H1 (cell line): ENCODE results near the gene CXADR.

Source experiments
- BACH1 ChIP-seq: IDR thresholded peaks from 2 replicates; pipeline ENCODE4 v1.6.1; 2012; ENCODE audit warnings: low read length, improper control_type of control experiment
- BCL11A ChIP-seq, 2 experiments: IDR thresholded peaks; one replicate each; pipeline ENCODE4 v1.6.1; 2011; ENCODE audit warnings: low read depth in 2 of 2, low read length in 2 of 2, mild to moderate bottlenecking in 2 of 2
- BRCA1 ChIP-seq: IDR thresholded peaks from 2 replicates; pipeline ENCODE4 v1.6.1; 2012; ENCODE audit warnings: low read depth, low read length, improper control_type of control experiment
- CEBPB ChIP-seq: IDR thresholded peaks from 2 replicates; pipeline ENCODE4 v1.6.1; 2012; ENCODE audit warnings: low read depth, low read length
- CTCF ChIP-seq, 3 experiments: IDR thresholded peaks; 1 replicate in 2 of 3; 2 replicates in 1 of 3; pipeline versions ENCODE4 v1.5.1 to v1.6.1; 2011; ENCODE audit warnings: low read length in 3 of 3, mild to moderate bottlenecking in 3 of 3, inconsistent platforms in 2 of 3, low read depth in 1 of 3, moderate library complexity in 1 of 3; ENCODE audit not compliant: insufficient read depth in 1 of 3; ENCODE audit errors: control extremely low read depth in 1 of 3
- EZH2 ChIP-seq: fragments of 200-600 bp; sonication (generic); IDR thresholded peaks from 2 replicates; pipeline ENCODE4 v1.7.1; 2012; ENCODE audit warnings: low read depth, mild to moderate bottlenecking, moderate library complexity, low read length, inconsistent platforms; ENCODE audit not compliant: severe bottlenecking
- JUN ChIP-seq: IDR thresholded peaks from 2 replicates; pipeline ENCODE4 v1.6.1; 2011; ENCODE audit warnings: low read depth, mild to moderate bottlenecking, improper control_type of control experiment, low read length
- KDM5A ChIP-seq: fragments of 200-600 bp; IDR thresholded peaks from 2 replicates; pipeline ENCODE4 v1.7.1; 2012; ENCODE audit warnings: mild to moderate bottlenecking, low read length, inconsistent platforms, mixed read lengths
- POLR2A ChIP-seq, 2 experiments: IDR thresholded peaks; 1 replicate in 1 of 2; 2 replicates in 1 of 2; pipeline ENCODE4 v1.6.1; 2011; ENCODE audit warnings: low read depth in 2 of 2, low read length in 2 of 2, mild to moderate bottlenecking in 2 of 2; ENCODE audit errors: control extremely low read depth in 1 of 2
- POLR2AphosphoS5 ChIP-seq: IDR thresholded peaks from 2 replicates; pipeline ENCODE4 v1.6.1; 2011; ENCODE audit warnings: low read depth, low read length
- RBBP5 ChIP-seq: IDR thresholded peaks from 2 replicates; pipeline ENCODE4 v1.7.1; 2012; ENCODE audit warnings: low read depth, mild to moderate bottlenecking, inconsistent platforms, low read length, moderate library complexity, borderline replicate concordance
- SIN3A ChIP-seq, 2 experiments: IDR thresholded peaks in 1 of 2; conservative IDR thresholded peaks in 1 of 2; 2 replicates each; pipeline ENCODE4 v1.6.1; 2011 to 2012; ENCODE audit warnings: low read length in 2 of 2, improper control_type of control experiment in 1 of 2, low read depth in 1 of 2, mild to moderate bottlenecking in 1 of 2
- TCF12 ChIP-seq: IDR thresholded peaks from 2 replicates; pipeline ENCODE4 v1.6.1; 2011; ENCODE audit warnings: low read depth, mild to moderate bottlenecking, low read length
- YY1 ChIP-seq: IDR thresholded peaks from 2 replicates; pipeline ENCODE4 v1.6.1; 2011; ENCODE audit warnings: low read depth, mild to moderate bottlenecking, low read length

GRCh38 chr21:17524635-17525034, 11.8 kb downstream of the CXADR start:
- TF ChIP-seq YY1 (no peak), CTCF (IDR thresholded peaks at IDR 0.05; ENCODE audit: control extremely low read depth in 1 of 3, insufficient read depth in 1 of 3, low read depth in 1 of 3, low read length in 3 of 3) (no peak), CEBPB (no peak), SIN3A (conservative IDR thresholded peaks at IDR 0.05 in 1 of 2, IDR thresholded peaks at IDR 0.05 in 1 of 2; ENCODE audit: low read depth in 1 of 2, low read length in 2 of 2) (no peak), POLR2A (IDR thresholded peaks at IDR 0.05; ENCODE audit: control extremely low read depth in 1 of 2, low read depth in 2 of 2, low read length in 2 of 2) (no peak), POLR2AphosphoS5 (no peak), KDM5A (no peak), BCL11A (IDR thresholded peaks at IDR 0.05; ENCODE audit: low read depth in 2 of 2, low read length in 2 of 2) (no peak), EZH2 (no peak), TCF12 (no peak), JUN (no peak), BRCA1 (no peak), RBBP5 (no peak), BACH1 (no peak)
